Fibroblast of skin of left quadriceps (primary cell): Measurements from ENCODE around the gene MEGF11.
"Not testable (repeated sequence)": the region's sequence is repeated elsewhere in the genome, so short reads cannot be mapped to it uniquely, and the experiment has no call there.

Experiments
- DNase-seq, 2 experiments: peaks; one replicate each; pipeline ENCODE4 v3.0.0-alpha.2; 2013; ENCODE audit warnings: low read depth in 2 of 2

Gene MEGF11

GRCh38 chr15:66003129-66003528, 250.4 kb downstream of the MEGF11 start:
- not testable (repeated sequence) for DNase-seq

GRCh38 chr15:66001717-66002426, 251.7 kb downstream of the MEGF11 start:
- no peak for DNase-seq

- DNase-seq = no peak
Observed at GRCh38 chr15:66001042-66001441, 252.5 kb downstream of the MEGF11 start.

GRCh38 chr15:65998486-65998885, 255.1 kb downstream of the MEGF11 start:
- no peak for DNase-seq

GRCh38 chr15:65996901-65997300, 256.6 kb downstream of the MEGF11 start:
- no peak for DNase-seq

GRCh38 chr15:65994832-65995231, 258.7 kb downstream of the MEGF11 start:
- DNase-seq = no peak

- DNase-seq = no peak
Observed at GRCh38 chr15:65993762-65994161, 259.8 kb downstream of the MEGF11 start.

- no peak for DNase-seq
Observed at GRCh38 chr15:65993236-65993635, 260.3 kb downstream of the MEGF11 start.

- DNase-seq = no peak
Observed at GRCh38 chr15:65991721-65992483, 261.6 kb downstream of the MEGF11 start.

GRCh38 chr15:65990298-65990981, 263.1 kb downstream of the MEGF11 start:
- DNase-seq = no peak

GRCh38 chr15:65987100-65987499, 266.4 kb downstream of the MEGF11 start:
- no peak for DNase-seq

GRCh38 chr15:65986416-65986815, 267.1 kb downstream of the MEGF11 start:
- DNase-seq = no peak

GRCh38 chr15:65985387-65985786, 268.2 kb downstream of the MEGF11 start:
- no peak for DNase-seq

GRCh38 chr15:65982627-65983322, 270.8 kb downstream of the MEGF11 start:
- DNase-seq = no peak

- no peak for DNase-seq
Observed at GRCh38 chr15:65981837-65982626, 271.5 kb downstream of the MEGF11 start.

GRCh38 chr15:65980824-65981456, 272.6 kb downstream of the MEGF11 start:
- DNase-seq = peak; percentile 26 to 40

- DNase-seq = no peak
Observed at GRCh38 chr15:65979837-65980236, 273.7 kb downstream of the MEGF11 start.

- DNase-seq = no peak
Observed at GRCh38 chr15:65979316-65979715, 274.2 kb downstream of the MEGF11 start.

- DNase-seq = no peak
Observed at GRCh38 chr15:65978110-65978509, 275.4 kb downstream of the MEGF11 start.

- DNase-seq = not testable (repeated sequence)
Observed at GRCh38 chr15:65976196-65976595, 277.4 kb downstream of the MEGF11 start.

- no peak for DNase-seq
Observed at GRCh38 chr15:65971741-65971995, 281.9 kb downstream of the MEGF11 start.
